ENCODE results near the gene FGB. TPM values are rescaled to one million over a fixed set of nuclear protein-coding genes. Genes with fewer than 3 reads are reported as not detected.

The FGB gene
- total and polyA plus RNA-seq, 9 donors = 0.23 to 16.8 (median 8.6) TPM; not detected in 4

DNA sequence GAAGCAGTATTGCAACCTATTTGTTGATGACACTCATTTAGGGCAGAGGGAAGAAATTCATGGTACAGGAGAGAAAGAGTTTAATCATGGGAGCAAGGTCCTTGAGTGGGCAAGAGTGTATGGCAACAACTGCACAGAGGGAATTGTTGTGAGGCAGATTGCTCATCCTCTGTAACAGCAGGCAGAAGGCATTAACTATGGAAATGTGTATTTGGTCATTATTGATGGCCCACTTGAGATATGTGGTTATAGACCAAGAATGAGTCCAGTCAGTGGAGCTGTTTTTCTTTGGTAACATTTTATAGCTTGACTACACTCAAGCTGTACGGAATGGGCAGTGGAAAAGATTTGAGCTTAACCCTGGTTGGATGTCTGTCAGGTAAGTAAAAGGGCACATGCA, 28.5 kb upstream of the FGB start:
- Histone ChIP-seq H3K4me3 (ENCODE audit: low read length) (no peak overlapping the region), H3K36me3 (ENCODE audit: control insufficient read depth, insufficient read depth, low read length) (peaks cover 12% of the 10 kb centered on the region), H3K4me1 (ENCODE audit: control insufficient read depth, insufficient read depth, low read length) (no peaks in the 10 kb centered on the region), H3K9me3 (replicated peaks; ENCODE audit: control insufficient read depth, low read depth, low read length) (no peaks in the 10 kb centered on the region), H3K27ac (ENCODE audit: low read length) (no peak overlapping the region), H3K27me3 (ENCODE audit: control insufficient read depth, insufficient read depth, low read length) (no peaks in the 10 kb centered on the region)
- DNase-seq = no peak
- WGBS (ENCODE audit: insufficient coverage) = no CpG with 5 or more reads among the region's 1 CpG

DNA sequence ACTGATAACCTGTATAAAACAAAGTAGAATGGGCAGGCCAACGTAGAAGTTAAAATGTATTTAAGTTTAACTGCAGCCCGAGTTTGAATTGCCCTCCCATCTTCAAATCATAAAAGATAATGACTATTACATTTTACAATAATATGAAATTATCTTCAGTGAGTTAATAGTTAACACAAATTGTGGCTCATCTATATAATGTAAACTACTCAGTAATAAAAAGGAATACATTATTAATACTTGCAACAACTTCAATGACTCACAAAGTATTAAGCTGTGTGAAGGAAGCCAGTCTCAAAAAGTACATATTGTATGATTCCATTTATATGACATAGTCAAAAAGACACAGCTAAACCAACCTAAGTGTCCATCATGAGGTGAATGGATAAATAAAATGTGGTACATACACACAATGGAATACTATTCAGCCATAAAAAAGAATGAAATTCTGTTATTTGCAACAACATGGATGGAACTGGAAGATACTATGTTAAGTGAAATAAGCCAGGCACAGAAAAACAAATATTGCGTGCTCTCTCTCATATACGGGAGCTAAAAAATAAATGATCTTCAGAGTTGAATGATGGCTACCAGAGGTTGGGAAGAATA, 20.4 kb upstream of the FGB start:
- Histone ChIP-seq H3K27ac (ENCODE audit: low read length) (no peak overlapping the region), H3K27me3 (ENCODE audit: control insufficient read depth, insufficient read depth, low read length) (no peaks in the 10 kb centered on the region), H3K4me1 (ENCODE audit: control insufficient read depth, insufficient read depth, low read length) (no peaks in the 10 kb centered on the region), H3K4me3 (ENCODE audit: low read length) (no peak overlapping the region), H3K36me3 (ENCODE audit: control insufficient read depth, insufficient read depth, low read length) (peaks cover 34% of the 10 kb centered on the region), H3K9me3 (replicated peaks; ENCODE audit: control insufficient read depth, low read depth, low read length) (no peaks in the 10 kb centered on the region)
- no peak for DNase-seq
- WGBS (ENCODE audit: insufficient coverage) = 95% methylated on average over 2 of the region's 4 CpGs

DNA sequence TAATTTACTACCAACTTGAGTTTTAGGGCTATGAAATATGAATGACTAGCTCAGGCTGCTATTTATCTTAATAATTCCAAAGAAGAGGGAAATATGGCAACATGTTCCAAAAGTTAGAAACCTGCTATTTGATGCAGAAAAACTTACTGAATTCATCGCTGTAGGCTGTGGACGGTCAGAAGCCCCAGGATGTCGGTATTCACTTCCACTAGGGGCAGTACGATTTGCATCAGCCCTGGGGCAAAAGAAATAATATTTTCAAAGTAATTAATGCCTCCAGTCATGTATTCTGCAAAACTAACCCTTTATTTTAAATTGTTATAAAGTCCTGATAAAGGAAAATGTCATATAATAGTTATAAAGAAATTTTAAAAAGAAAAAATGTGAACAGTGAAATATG, 17.1 kb upstream of the FGB start:
- no peak for DNase-seq
- no peak overlapping the region for H3K27ac ChIP-seq (ENCODE audit: low read length)
- peaks cover 24% of the 10 kb centered on the region for H3K36me3 ChIP-seq (ENCODE audit: control insufficient read depth, insufficient read depth, low read length)
- no peaks in the 10 kb centered on the region for H3K27me3 ChIP-seq (ENCODE audit: control insufficient read depth, insufficient read depth, low read length)
- H3K4me1 ChIP-seq (ENCODE audit: control insufficient read depth, insufficient read depth, low read length) = peaks cover 6% of the 10 kb centered on the region
- no peak overlapping the region for H3K4me3 ChIP-seq (ENCODE audit: low read length)
- no peaks in the 10 kb centered on the region for H3K9me3 ChIP-seq (replicated peaks; ENCODE audit: control insufficient read depth, low read depth, low read length)
- 100% methylated on average over 1 of the region's 4 CpGs for WGBS (ENCODE audit: insufficient coverage)

DNA sequence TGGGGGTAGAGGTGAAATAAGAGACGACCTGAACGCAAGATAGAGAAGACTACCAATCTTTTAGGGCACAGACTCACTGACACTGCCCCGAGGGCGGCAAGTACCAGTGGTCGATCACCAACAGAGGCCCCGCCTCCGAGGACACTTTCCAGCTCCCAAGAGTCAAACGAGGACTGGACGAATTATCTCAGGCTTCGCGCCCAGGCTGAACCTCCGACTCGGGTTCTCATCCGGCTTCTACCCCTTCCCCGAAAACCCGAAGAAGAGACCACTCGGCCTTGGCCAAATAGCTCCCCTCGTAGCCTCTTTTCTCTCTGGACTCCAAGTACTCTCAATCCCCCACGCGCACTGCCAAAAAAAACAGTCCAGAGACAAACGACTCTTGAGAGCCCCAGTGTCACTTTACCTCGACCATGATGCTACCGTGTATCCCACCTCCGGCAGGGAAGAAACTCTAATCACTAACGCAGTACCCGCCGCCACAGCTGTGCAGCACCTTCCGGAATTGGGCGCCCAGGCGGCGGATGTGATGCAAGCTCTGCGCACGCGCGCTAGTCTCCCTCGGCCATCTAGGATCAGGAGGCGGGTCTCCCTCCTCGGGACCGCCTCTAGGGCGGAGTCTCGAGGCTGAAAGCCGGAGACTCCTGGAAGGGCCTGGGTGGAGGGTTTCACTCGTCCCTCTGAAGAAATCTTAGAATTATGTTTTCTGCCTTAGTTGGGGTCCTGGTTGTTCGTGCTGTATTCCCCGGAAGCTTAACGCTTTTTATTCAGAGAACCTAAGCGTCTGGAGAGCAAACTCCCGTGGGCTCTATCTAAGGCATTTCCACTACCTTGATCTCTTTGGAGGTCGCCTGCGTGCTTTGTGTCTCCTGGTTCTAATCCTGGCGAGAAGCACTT, 12.7 kb upstream of the FGB start, which contains the start of gene PLRG1:
TSS of gene PLRG1 (minus strand) at position 507 of the 897 bp plus-strand sequence. CDS start at position 415, 92 bp downstream.
- H3K4me3 ChIP-seq (ENCODE audit: low read length) = peak within 1 kb of the TSS; percentile 77
- no peaks in the 10 kb centered on the region for H3K27me3 ChIP-seq (ENCODE audit: control insufficient read depth, insufficient read depth, low read length)
- H3K27ac ChIP-seq (ENCODE audit: low read length) = peak within 1 kb of the TSS; percentile 61
- DNase-seq = peak; percentile 99
- under 1% methylated on average over 48 of the region's 51 CpGs for WGBS (ENCODE audit: insufficient coverage)
- H3K36me3 ChIP-seq (ENCODE audit: control insufficient read depth, insufficient read depth, low read length) = peaks cover 6% of the 10 kb centered on the region
- H3K9me3 ChIP-seq (replicated peaks; ENCODE audit: control insufficient read depth, low read depth, low read length) = no peaks in the 10 kb centered on the region
- peaks cover 6% of the 10 kb centered on the region for H3K4me1 ChIP-seq (ENCODE audit: control insufficient read depth, insufficient read depth, low read length)

DNA sequence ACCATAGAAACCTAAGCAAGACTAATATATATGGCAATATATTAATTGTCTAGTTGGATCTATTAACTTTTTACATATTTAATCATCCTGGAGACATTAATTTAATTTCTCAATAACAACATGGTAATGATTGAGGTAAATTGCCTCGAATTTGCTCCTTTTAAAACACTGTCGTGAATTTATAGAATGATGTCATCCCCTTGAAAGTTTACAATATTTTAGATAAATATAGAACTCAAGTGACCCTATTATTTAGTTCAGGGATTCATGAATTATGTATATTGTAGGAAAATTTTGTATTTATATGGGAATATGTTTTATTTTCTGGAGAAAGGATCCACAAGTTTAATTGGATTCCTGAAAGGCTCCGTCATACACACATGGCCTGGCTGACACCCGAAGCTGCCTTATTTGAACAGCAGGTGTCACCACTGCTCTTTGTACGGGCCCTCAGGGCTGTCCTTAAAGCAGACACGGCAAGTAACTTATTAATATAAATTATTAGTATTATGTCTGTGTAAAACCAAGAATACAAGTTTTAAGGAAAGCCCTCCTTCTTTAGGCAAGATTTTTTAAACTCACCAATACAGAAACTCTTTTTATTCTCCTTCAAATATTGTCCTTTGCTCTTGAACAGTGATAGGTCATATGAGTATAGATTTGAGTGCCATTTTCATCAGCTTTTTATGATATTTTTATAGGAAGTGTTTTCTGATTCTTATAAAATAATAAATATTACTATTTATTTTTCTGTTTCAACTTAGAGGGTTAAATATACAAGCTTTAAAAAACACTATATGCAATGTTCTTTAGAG, 10.7 kb upstream of the FGB start:
- peaks cover under 1% of the 10 kb centered on the region for H3K36me3 ChIP-seq (ENCODE audit: control insufficient read depth, insufficient read depth, low read length)
- no peak overlapping the region for H3K27ac ChIP-seq (ENCODE audit: low read length)
- WGBS (ENCODE audit: insufficient coverage) = no CpG with 5 or more reads among the region's 6 CpGs
- H3K4me1 ChIP-seq (ENCODE audit: control insufficient read depth, insufficient read depth, low read length) = peaks cover 6% of the 10 kb centered on the region
- no peak overlapping the region for H3K4me3 ChIP-seq (ENCODE audit: low read length)
- H3K9me3 ChIP-seq (replicated peaks; ENCODE audit: control insufficient read depth, low read depth, low read length) = no peaks in the 10 kb centered on the region
- H3K27me3 ChIP-seq (ENCODE audit: control insufficient read depth, insufficient read depth, low read length) = no peaks in the 10 kb centered on the region
- DNase-seq = peak; percentile 87

DNA sequence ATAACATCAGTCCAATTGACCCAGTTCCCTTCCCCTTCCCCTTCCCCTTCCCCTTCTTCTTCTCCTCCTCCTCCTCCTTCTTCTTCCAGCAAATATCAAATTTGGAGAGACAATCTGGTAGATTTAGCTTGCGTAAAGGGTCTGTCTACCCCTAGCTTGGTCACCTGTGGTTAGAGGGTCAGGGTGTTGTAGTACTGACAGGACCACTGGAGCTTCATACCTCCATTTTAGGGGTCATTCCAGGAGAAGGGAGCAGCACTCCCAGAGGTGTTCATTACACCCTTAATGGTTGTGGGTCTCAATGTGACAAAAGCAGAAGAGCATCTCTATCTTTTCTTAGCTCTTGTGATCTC, 3.7 kb upstream of the FGB start:
- no peaks in the 10 kb centered on the region for H3K4me1 ChIP-seq (ENCODE audit: control insufficient read depth, insufficient read depth, low read length)
- H3K36me3 ChIP-seq (ENCODE audit: control insufficient read depth, insufficient read depth, low read length) = no peaks in the 10 kb centered on the region
- no peaks in the 10 kb centered on the region for H3K27me3 ChIP-seq (ENCODE audit: control insufficient read depth, insufficient read depth, low read length)
- no peaks in the 10 kb centered on the region for H3K9me3 ChIP-seq (replicated peaks; ENCODE audit: control insufficient read depth, low read depth, low read length)
- no peak for DNase-seq
- H3K4me3 ChIP-seq (ENCODE audit: low read length) = no peak overlapping the region
- WGBS (ENCODE audit: insufficient coverage) = no CpG with 5 or more reads among the region's 1 CpG
- H3K27ac ChIP-seq (ENCODE audit: low read length) = no peak overlapping the region

DNA sequence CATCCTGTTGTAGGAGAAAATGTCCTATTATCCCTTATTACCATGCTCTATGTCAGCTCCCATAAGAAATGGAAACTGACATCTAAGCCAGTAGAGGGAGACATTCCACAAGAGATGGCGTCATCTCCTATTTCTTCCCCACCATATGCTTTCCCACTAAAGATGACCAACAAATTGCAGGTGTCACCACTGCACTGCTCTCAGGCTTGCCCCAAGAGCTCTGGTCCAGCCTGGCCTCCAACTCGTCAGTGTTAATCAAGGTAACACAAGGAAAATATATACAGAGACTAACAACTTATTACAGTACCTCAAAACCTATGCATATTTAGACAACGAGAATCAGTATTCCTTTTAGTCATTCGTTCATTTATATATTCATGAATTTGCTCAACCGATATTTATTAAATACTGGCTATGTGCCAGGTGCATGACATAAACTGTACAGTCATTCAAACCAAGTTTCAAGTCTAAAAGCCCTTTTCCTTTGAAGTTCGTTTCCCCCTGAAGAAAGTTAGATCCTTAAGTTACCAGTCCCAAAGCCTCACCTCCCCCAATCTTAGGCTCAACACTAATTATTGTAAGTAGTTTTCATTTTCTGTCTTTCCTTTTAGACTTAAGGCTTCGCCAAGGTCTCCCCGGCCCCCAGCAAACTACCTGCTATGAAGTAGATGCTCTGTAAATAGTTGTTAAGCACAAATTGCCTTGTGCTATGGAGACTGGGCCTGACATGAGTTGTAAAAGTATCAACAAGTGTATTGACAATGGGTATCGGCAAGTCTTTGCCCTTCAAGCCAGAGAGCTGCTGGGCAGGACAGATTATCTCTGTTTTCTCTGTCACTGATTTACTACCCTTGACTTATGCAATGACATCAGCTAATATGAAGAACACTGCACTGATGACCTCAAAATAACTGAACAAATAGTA, 3.1 kb upstream of the FGB start:
- 70% methylated on average over 3 of the region's 9 CpGs for WGBS (ENCODE audit: insufficient coverage)
- Histone ChIP-seq H3K4me1 (ENCODE audit: control insufficient read depth, insufficient read depth, low read length) (no peaks in the 10 kb centered on the region), H3K4me3 (ENCODE audit: low read length) (no peak overlapping the region), H3K27ac (ENCODE audit: low read length) (no peak overlapping the region), H3K9me3 (replicated peaks; ENCODE audit: control insufficient read depth, low read depth, low read length) (no peaks in the 10 kb centered on the region), H3K27me3 (ENCODE audit: control insufficient read depth, insufficient read depth, low read length) (no peaks in the 10 kb centered on the region), H3K36me3 (ENCODE audit: control insufficient read depth, insufficient read depth, low read length) (no peaks in the 10 kb centered on the region)
- DNase-seq = peak; percentile 23

DNA sequence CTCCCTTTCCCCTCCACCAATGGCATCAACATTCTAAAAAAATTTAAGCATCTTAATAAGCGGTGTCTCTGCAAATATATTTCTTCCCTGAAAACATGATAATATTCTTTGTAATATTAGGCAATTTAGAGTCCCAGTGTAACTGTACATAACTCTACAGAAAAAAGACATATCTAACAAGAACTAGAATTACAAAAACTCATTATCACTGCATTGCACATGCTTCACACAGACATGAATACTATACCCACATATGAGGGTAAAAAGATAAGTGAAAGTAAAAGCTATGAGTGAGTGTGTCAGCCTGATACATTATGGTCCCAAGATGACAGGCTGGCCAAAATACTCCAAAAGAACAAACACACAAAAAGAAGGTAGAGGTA, 2.4 kb upstream of the FGB start:
- no peaks in the 10 kb centered on the region for H3K4me1 ChIP-seq (ENCODE audit: control insufficient read depth, insufficient read depth, low read length)
- no CpG with 5 or more reads among the region's 1 CpG for WGBS (ENCODE audit: insufficient coverage)

DNA sequence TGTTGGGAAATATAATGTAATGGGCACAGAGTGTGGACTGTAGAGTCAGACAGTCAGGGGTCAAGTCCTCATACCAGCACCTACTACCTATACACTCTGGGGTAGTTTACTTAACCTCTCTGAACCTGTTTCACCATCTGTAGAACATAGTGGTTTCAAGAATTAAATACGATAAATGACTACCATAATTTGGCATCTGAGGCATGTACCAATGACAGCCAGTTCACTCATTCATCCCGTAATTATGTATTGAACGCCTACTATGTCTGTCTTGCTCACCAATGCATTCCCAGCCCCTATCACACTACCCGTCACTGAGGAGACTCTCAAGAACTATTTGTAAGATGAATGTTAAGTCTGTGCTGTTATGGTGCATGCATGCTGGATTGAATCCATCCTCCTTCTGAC, 2.0 kb upstream of the FGB start:
- DNase-seq = no peak
- H3K36me3 ChIP-seq (ENCODE audit: control insufficient read depth, insufficient read depth, low read length) = no peaks in the 10 kb centered on the region
- H3K4me3 ChIP-seq (ENCODE audit: low read length) = no peak overlapping the region
- H3K27ac ChIP-seq (ENCODE audit: low read length) = no peak overlapping the region
- no CpG with 5 or more reads among the region's 4 CpGs for WGBS (ENCODE audit: insufficient coverage)
- H3K9me3 ChIP-seq (replicated peaks; ENCODE audit: control insufficient read depth, low read depth, low read length) = no peaks in the 10 kb centered on the region
- no peaks in the 10 kb centered on the region for H3K27me3 ChIP-seq (ENCODE audit: control insufficient read depth, insufficient read depth, low read length)
- H3K4me1 ChIP-seq (ENCODE audit: control insufficient read depth, insufficient read depth, low read length) = no peaks in the 10 kb centered on the region

More for the DNA sequence above, 2.4 kb upstream of the FGB start:
- no peak for DNase-seq
- Histone ChIP-seq H3K4me3 (ENCODE audit: low read length) (no peak overlapping the region), H3K27me3 (ENCODE audit: control insufficient read depth, insufficient read depth, low read length) (no peaks in the 10 kb centered on the region), H3K9me3 (replicated peaks; ENCODE audit: control insufficient read depth, low read depth, low read length) (no peaks in the 10 kb centered on the region), H3K36me3 (ENCODE audit: control insufficient read depth, insufficient read depth, low read length) (no peaks in the 10 kb centered on the region), H3K27ac (ENCODE audit: low read length) (no peak overlapping the region)
